Neural cell (in vitro differentiated cells): ENCODE measurements around the gene HNRNPAB.

Experiments
- EP300 ChIP-seq: fragments of 450-650 bp; conservative IDR thresholded peaks from 2 replicates; pipeline ENCODE4 v1.6.1; 2014; ENCODE audit warnings: antibody characterized with exemption, mild to moderate bottlenecking, moderate library complexity; ENCODE audit not compliant: poor library complexity, severe bottlenecking
- TAF1 ChIP-seq: IDR thresholded peaks from 2 replicates; pipeline ENCODE4 v1.6.1; 2012; ENCODE audit warnings: low read depth
- TF ChIP-seq, protein P1 (sequence below): fragments of 450-650 bp; IDR thresholded peaks from 2 replicates; pipeline ENCODE4 v1.5.1; 2014; ENCODE audit warnings: antibody characterized with exemption, mild to moderate bottlenecking, moderate library complexity; ENCODE audit not compliant: poor library complexity, severe bottlenecking

DNA sequence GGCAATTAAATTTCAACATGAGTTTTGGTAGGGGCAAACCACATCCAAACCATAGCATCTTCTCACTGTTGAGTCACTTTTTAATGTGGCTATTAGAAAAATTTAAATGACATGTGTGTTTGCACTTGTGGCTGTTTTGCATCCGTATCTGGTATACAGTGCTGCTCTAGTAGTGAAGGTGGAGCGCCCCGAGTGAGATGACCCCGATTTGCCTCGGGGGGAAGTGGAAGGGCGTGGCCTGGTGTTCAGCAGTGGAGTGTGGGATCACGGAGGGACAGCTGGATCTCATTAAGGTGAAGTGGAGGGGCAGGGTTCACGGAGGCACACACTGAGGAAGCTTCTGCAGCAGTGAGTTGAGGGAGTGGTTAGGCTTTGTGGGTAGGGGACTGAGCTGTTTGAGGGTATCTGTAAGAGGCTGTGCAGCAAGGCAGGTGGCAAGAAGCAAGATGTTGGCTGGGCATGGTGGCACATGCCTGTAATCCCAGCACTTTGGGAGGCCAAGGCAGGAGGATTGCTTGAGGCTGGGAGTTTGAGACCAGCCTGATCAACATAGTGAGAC lies 11.0 kb upstream of the HNRNPAB start:
- TF ChIP-seq, protein P1, sequence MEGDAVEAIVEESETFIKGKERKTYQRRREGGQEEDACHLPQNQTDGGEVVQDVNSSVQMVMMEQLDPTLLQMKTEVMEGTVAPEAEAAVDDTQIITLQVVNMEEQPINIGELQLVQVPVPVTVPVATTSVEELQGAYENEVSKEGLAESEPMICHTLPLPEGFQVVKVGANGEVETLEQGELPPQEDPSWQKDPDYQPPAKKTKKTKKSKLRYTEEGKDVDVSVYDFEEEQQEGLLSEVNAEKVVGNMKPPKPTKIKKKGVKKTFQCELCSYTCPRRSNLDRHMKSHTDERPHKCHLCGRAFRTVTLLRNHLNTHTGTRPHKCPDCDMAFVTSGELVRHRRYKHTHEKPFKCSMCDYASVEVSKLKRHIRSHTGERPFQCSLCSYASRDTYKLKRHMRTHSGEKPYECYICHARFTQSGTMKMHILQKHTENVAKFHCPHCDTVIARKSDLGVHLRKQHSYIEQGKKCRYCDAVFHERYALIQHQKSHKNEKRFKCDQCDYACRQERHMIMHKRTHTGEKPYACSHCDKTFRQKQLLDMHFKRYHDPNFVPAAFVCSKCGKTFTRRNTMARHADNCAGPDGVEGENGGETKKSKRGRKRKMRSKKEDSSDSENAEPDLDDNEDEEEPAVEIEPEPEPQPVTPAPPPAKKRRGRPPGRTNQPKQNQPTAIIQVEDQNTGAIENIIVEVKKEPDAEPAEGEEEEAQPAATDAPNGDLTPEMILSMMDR = no peak
- TF ChIP-seq EP300 = no peak
- no peak for TF ChIP-seq TAF1
